ENCODE measurements around the gene MAPK8.

Gene MAPK8

GRCh38 chr10:48365668-48366067, 59.2 kb downstream of the MAPK8 start:
- Histone ChIP-seq H3K9me3 (ENCODE audit: insufficient read depth, low read length) (no peaks in the 10 kb centered on the region), H3K9ac (ENCODE audit: insufficient read length, low read depth) (no peak overlapping the region), H3K36me3 (ENCODE audit: insufficient read depth, insufficient read length, low read length) (no peaks in the 10 kb centered on the region), H3K27me3 (ENCODE audit: insufficient read depth, insufficient read length) (no peaks in the 10 kb centered on the region), H3K4me1 (ENCODE audit: insufficient read depth, insufficient read length) (no peaks in the 10 kb centered on the region), H3K4me3 (ENCODE audit: insufficient read length, low read depth) (no peak overlapping the region)
- no peak for TF ChIP-seq ZNF274 (IDR thresholded peaks at IDR 0.05; ENCODE audit: low read depth, low read length)
- no peak for DNase-seq (ENCODE audit: low read depth, low spot score)

- Histone ChIP-seq H3K9me3 (ENCODE audit: insufficient read depth, low read length) (no peaks in the 10 kb centered on the region), H3K4me1 (ENCODE audit: insufficient read depth, insufficient read length) (no peaks in the 10 kb centered on the region), H3K9ac (ENCODE audit: insufficient read length, low read depth) (no peak overlapping the region), H3K27me3 (ENCODE audit: insufficient read depth, insufficient read length) (no peaks in the 10 kb centered on the region), H3K4me3 (ENCODE audit: insufficient read length, low read depth) (no peak overlapping the region), H3K36me3 (ENCODE audit: insufficient read depth, insufficient read length, low read length) (no peaks in the 10 kb centered on the region)
- DNase-seq (ENCODE audit: low read depth, low spot score): no peak
- no peak for TF ChIP-seq ZNF274 (IDR thresholded peaks at IDR 0.05; ENCODE audit: low read depth, low read length)
Measured at GRCh38 chr10:48366261-48366660, 59.8 kb downstream of the MAPK8 start.

- Histone ChIP-seq H3K4me3 (ENCODE audit: insufficient read length, low read depth) (no peak overlapping the region), H3K9me3 (ENCODE audit: insufficient read depth, low read length) (no peaks in the 10 kb centered on the region), H3K27me3 (ENCODE audit: insufficient read depth, insufficient read length) (no peaks in the 10 kb centered on the region), H3K9ac (ENCODE audit: insufficient read length, low read depth) (no peak overlapping the region), H3K36me3 (ENCODE audit: insufficient read depth, insufficient read length, low read length) (no peaks in the 10 kb centered on the region), H3K4me1 (ENCODE audit: insufficient read depth, insufficient read length) (no peaks in the 10 kb centered on the region)
- TF ChIP-seq YY1 (IDR thresholded peaks at IDR 0.05; ENCODE audit: insufficient read depth, insufficient read length): no peak
- TF ChIP-seq SUZ12 (IDR thresholded peaks at IDR 0.05; ENCODE audit: extremely low read depth, insufficient read depth, insufficient read length): no peak
- TF ChIP-seq ZNF274 (IDR thresholded peaks at IDR 0.05; ENCODE audit: low read depth, low read length): no peak
- DNase-seq (ENCODE audit: low read depth, low spot score): no peak
Measured at GRCh38 chr10:48369501-48369900, 63.0 kb downstream of the MAPK8 start.

GRCh38 chr10:48377751-48378530, 71.5 kb downstream of the MAPK8 start:
- no peak overlapping the region for H3K9ac ChIP-seq (ENCODE audit: insufficient read length, low read depth)
- TF ChIP-seq SUZ12 (IDR thresholded peaks at IDR 0.05; ENCODE audit: extremely low read depth, insufficient read depth, insufficient read length) (no peak), YY1 (IDR thresholded peaks at IDR 0.05; ENCODE audit: insufficient read depth, insufficient read length) (no peak), ZNF274 (IDR thresholded peaks at IDR 0.05; ENCODE audit: low read depth, low read length) (no peak)

GRCh38 chr10:48378675-48379074, 72.2 kb downstream of the MAPK8 start:
- Histone ChIP-seq H3K4me3 (ENCODE audit: insufficient read length, low read depth) (no peak overlapping the region), H3K27me3 (ENCODE audit: insufficient read depth, insufficient read length) (no peaks in the 10 kb centered on the region), H3K9me3 (ENCODE audit: insufficient read depth, low read length) (peaks cover 7% of the 10 kb centered on the region), H3K4me1 (ENCODE audit: insufficient read depth, insufficient read length) (no peaks in the 10 kb centered on the region), H3K36me3 (ENCODE audit: insufficient read depth, insufficient read length, low read length) (no peaks in the 10 kb centered on the region), H3K9ac (ENCODE audit: insufficient read length, low read depth) (no peak overlapping the region)
- DNase-seq (ENCODE audit: low read depth, low spot score): no peak
- TF ChIP-seq YY1 (IDR thresholded peaks at IDR 0.05; ENCODE audit: insufficient read depth, insufficient read length): no peak
- TF ChIP-seq SUZ12 (IDR thresholded peaks at IDR 0.05; ENCODE audit: extremely low read depth, insufficient read depth, insufficient read length): no peak
- no peak for TF ChIP-seq ZNF274 (IDR thresholded peaks at IDR 0.05; ENCODE audit: low read depth, low read length)

More at GRCh38 chr10:48377751-48378530, 71.5 kb downstream of the MAPK8 start:
- Histone ChIP-seq H3K27me3 (ENCODE audit: insufficient read depth, insufficient read length) (no peaks in the 10 kb centered on the region), H3K4me1 (ENCODE audit: insufficient read depth, insufficient read length) (no peaks in the 10 kb centered on the region), H3K4me3 (ENCODE audit: insufficient read length, low read depth) (no peak overlapping the region), H3K36me3 (ENCODE audit: insufficient read depth, insufficient read length, low read length) (no peaks in the 10 kb centered on the region), H3K9me3 (ENCODE audit: insufficient read depth, low read length) (peaks cover 7% of the 10 kb centered on the region)
- no peak for DNase-seq (ENCODE audit: low read depth, low spot score)

- no peak for DNase-seq (ENCODE audit: low read depth, low spot score)
- TF ChIP-seq SUZ12 (IDR thresholded peaks at IDR 0.05; ENCODE audit: extremely low read depth, insufficient read depth, insufficient read length) (no peak), ZNF274 (IDR thresholded peaks at IDR 0.05; ENCODE audit: low read depth, low read length) (no peak), YY1 (IDR thresholded peaks at IDR 0.05; ENCODE audit: insufficient read depth, insufficient read length) (no peak)
- no peaks in the 10 kb centered on the region for H3K4me1 ChIP-seq (ENCODE audit: insufficient read depth, insufficient read length)
- H3K4me3 ChIP-seq (ENCODE audit: insufficient read length, low read depth): no peak overlapping the region
- peaks cover 7% of the 10 kb centered on the region for H3K9me3 ChIP-seq (ENCODE audit: insufficient read depth, low read length)
- H3K9ac ChIP-seq (ENCODE audit: insufficient read length, low read depth): no peak overlapping the region
- no peaks in the 10 kb centered on the region for H3K36me3 ChIP-seq (ENCODE audit: insufficient read depth, insufficient read length, low read length)
- no peaks in the 10 kb centered on the region for H3K27me3 ChIP-seq (ENCODE audit: insufficient read depth, insufficient read length)
Measured at GRCh38 chr10:48381971-48382370, 75.5 kb downstream of the MAPK8 start.

GRCh38 chr10:48382982-48383381, 76.5 kb downstream of the MAPK8 start:
- H3K4me3 ChIP-seq (ENCODE audit: insufficient read length, low read depth): no peak overlapping the region
- no peak for TF ChIP-seq ZNF274 (IDR thresholded peaks at IDR 0.05; ENCODE audit: low read depth, low read length)
- TF ChIP-seq YY1 (IDR thresholded peaks at IDR 0.05; ENCODE audit: insufficient read depth, insufficient read length): no peak
- TF ChIP-seq SUZ12 (IDR thresholded peaks at IDR 0.05; ENCODE audit: extremely low read depth, insufficient read depth, insufficient read length): no peak
- peaks cover 7% of the 10 kb centered on the region for H3K9me3 ChIP-seq (ENCODE audit: insufficient read depth, low read length)
- H3K9ac ChIP-seq (ENCODE audit: insufficient read length, low read depth): no peak overlapping the region
- no peaks in the 10 kb centered on the region for H3K4me1 ChIP-seq (ENCODE audit: insufficient read depth, insufficient read length)
- H3K27me3 ChIP-seq (ENCODE audit: insufficient read depth, insufficient read length): no peaks in the 10 kb centered on the region
- DNase-seq (ENCODE audit: low read depth, low spot score): no peak
- H3K36me3 ChIP-seq (ENCODE audit: insufficient read depth, insufficient read length, low read length): no peaks in the 10 kb centered on the region
